ENCODE results near the gene CERS3.

The CERS3 gene

GRCh38 chr15:100571592-100572167 is 42.9 kb upstream of the CERS3 start:
- Histone ChIP-seq H3K79me2 (ENCODE audit: insufficient read depth, low read length) (no peaks in the 10 kb centered on the region), H3K4me2 (ENCODE audit: low read depth, low read length, poor library complexity, severe bottlenecking) (no peak overlapping the region), H3K27ac (ENCODE audit: low read depth, low read length) (no peak overlapping the region), H3K9me2 (replicated peaks; ENCODE audit: insufficient read depth, low read length) (no peaks in the 10 kb centered on the region), H3K9ac (ENCODE audit: low read length) (no peak overlapping the region), H3K4me3 (ENCODE audit: insufficient read depth, low read length, poor library complexity, severe bottlenecking) (no peak overlapping the region), H3F3A (ENCODE audit: insufficient read depth) (no peaks in the 10 kb centered on the region), H3K9me3 (ENCODE audit: insufficient read depth, low read length) (no peaks in the 10 kb centered on the region), H4K20me1 (ENCODE audit: low read depth, low read length) (no peaks in the 10 kb centered on the region), H3K27me3 (ENCODE audit: low read length) (no peaks in the 10 kb centered on the region), H3K36me3 (ENCODE audit: low read length) (peaks cover 5% of the 10 kb centered on the region; the same call in 1 of the 2 replicates), H2AFZ (ENCODE audit: low read depth, low read length, severe bottlenecking) (no peak overlapping the region)
- TF ChIP-seq EZH2phosphoT487 (conservative IDR thresholded peaks at IDR 0.05; ENCODE audit: low read length), result no peak
- no peak for TF ChIP-seq CTCF (IDR thresholded peaks at IDR 0.05; ENCODE audit: insufficient read depth, low read length, poor library complexity, severe bottlenecking)

GRCh38 chr15:100570735-100571313 is 42.1 kb upstream of the CERS3 start:
- Histone ChIP-seq H3K4me2 (ENCODE audit: low read depth, low read length, poor library complexity, severe bottlenecking) (no peak overlapping the region), H2AFZ (ENCODE audit: low read depth, low read length, severe bottlenecking) (no peak overlapping the region), H4K20me1 (ENCODE audit: low read depth, low read length) (no peaks in the 10 kb centered on the region), H3K4me3 (ENCODE audit: insufficient read depth, low read length, poor library complexity, severe bottlenecking) (no peak overlapping the region), H3K79me2 (ENCODE audit: insufficient read depth, low read length) (no peaks in the 10 kb centered on the region), H3K27ac (ENCODE audit: low read depth, low read length) (no peak overlapping the region), H3K27me3 (ENCODE audit: low read length) (no peaks in the 10 kb centered on the region), H3K9me2 (replicated peaks; ENCODE audit: insufficient read depth, low read length) (no peaks in the 10 kb centered on the region), H3K9me3 (ENCODE audit: insufficient read depth, low read length) (no peaks in the 10 kb centered on the region), H3K9ac (ENCODE audit: low read length) (no peak overlapping the region), H3F3A (ENCODE audit: insufficient read depth) (no peaks in the 10 kb centered on the region), H3K36me3 (ENCODE audit: low read length) (peaks cover 5% of the 10 kb centered on the region; the same call in 1 of the 2 replicates)
- TF ChIP-seq EZH2phosphoT487 (conservative IDR thresholded peaks at IDR 0.05; ENCODE audit: low read length) (no peak), CTCF (IDR thresholded peaks at IDR 0.05; ENCODE audit: insufficient read depth, low read length, poor library complexity, severe bottlenecking) (no peak)

GRCh38 chr15:100570275-100570674 is 41.5 kb upstream of the CERS3 start:
- no peaks in the 10 kb centered on the region for H3K9me3 ChIP-seq (ENCODE audit: insufficient read depth, low read length)
- H3K27ac ChIP-seq (ENCODE audit: low read depth, low read length), result no peak overlapping the region
- H3K79me2 ChIP-seq (ENCODE audit: insufficient read depth, low read length), result no peaks in the 10 kb centered on the region
- no peaks in the 10 kb centered on the region for H3K9me2 ChIP-seq (replicated peaks; ENCODE audit: insufficient read depth, low read length)
- no peaks in the 10 kb centered on the region for H3F3A ChIP-seq (ENCODE audit: insufficient read depth)
- H3K4me3 ChIP-seq (ENCODE audit: insufficient read depth, low read length, poor library complexity, severe bottlenecking), result no peak overlapping the region
- H4K20me1 ChIP-seq (ENCODE audit: low read depth, low read length), result no peaks in the 10 kb centered on the region
- H3K27me3 ChIP-seq (ENCODE audit: low read length), result no peaks in the 10 kb centered on the region
- H2AFZ ChIP-seq (ENCODE audit: low read depth, low read length, severe bottlenecking), result no peak overlapping the region
- TF ChIP-seq CTCF (IDR thresholded peaks at IDR 0.05; ENCODE audit: insufficient read depth, low read length, poor library complexity, severe bottlenecking) (no peak), EZH2phosphoT487 (conservative IDR thresholded peaks at IDR 0.05; ENCODE audit: low read length) (no peak)
- peaks cover 5% of the 10 kb centered on the region; the same call in 1 of the 2 replicates for H3K36me3 ChIP-seq (ENCODE audit: low read length)
- no peak overlapping the region for H3K9ac ChIP-seq (ENCODE audit: low read length)
- no peak overlapping the region for H3K4me2 ChIP-seq (ENCODE audit: low read depth, low read length, poor library complexity, severe bottlenecking)
